ENCODE data around the gene EDN1.

Gene EDN1

DNA sequence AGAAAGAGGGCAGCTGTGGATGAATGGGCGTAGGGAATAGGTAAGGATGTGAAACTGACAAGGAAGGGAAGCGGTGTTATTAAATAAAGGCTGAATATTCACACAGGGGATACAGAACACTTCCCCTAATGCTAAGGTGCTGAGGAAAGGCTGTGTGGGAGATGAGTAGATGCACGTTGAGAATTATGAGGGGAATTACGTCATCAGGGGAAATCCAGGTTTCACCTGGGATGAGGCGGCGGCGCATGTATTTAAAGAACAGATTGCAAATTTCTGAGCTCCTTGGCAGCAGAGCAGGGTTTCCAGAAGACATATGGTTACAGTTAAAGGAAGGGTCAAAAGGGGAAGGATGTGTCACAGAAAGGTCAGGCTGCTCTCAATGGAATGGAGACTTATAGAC lies 28.7 kb upstream of the EDN1 start:
- no peak for ATAC-seq (ENCODE audit: insufficient read depth, low read depth)

DNA sequence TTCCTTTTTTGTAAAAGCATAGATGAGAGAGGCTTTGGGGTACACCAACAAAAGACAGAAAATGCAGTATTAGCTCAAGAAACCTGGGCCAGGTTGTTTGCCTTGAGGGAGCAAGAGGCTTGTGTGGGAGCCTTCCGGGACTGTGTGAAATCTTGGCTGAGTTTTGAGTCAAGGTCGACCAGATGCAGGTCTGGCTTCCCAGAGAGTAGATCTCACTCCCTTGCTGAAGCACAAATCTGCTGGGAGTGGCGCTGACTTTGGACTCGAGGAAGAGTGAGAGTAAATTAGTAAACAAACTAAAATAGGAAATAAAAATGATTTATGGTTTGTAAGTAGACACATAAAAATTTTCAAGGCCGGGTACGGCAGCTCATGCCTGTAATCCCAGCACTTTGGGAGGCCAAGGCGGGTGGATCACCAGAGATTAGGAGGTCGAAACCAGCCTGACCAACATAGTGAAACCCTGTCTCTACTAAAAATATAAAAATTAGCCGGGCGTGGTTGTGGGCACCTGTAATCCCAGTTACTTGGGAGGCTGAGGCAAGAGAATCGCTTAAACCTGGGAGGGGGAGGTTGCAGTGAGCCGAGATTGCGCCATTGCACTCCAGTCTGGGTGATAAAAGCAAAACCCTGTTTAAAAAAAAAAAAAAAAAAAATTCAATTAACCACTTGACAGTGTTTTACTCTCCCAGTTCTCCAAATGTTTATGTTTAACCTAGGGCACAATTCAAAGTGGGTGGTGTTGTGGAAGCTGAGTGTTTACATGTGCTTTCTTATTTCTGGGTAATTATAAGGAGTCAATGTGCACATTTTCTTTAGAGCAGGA lies 27.7 kb upstream of the EDN1 start:
- no peak for TF ChIP-seq EZH2 (IDR thresholded peaks at IDR 0.05; ENCODE audit: borderline replicate concordance, low read depth, low read length, severe bottlenecking)
- TF ChIP-seq, protein P1, sequence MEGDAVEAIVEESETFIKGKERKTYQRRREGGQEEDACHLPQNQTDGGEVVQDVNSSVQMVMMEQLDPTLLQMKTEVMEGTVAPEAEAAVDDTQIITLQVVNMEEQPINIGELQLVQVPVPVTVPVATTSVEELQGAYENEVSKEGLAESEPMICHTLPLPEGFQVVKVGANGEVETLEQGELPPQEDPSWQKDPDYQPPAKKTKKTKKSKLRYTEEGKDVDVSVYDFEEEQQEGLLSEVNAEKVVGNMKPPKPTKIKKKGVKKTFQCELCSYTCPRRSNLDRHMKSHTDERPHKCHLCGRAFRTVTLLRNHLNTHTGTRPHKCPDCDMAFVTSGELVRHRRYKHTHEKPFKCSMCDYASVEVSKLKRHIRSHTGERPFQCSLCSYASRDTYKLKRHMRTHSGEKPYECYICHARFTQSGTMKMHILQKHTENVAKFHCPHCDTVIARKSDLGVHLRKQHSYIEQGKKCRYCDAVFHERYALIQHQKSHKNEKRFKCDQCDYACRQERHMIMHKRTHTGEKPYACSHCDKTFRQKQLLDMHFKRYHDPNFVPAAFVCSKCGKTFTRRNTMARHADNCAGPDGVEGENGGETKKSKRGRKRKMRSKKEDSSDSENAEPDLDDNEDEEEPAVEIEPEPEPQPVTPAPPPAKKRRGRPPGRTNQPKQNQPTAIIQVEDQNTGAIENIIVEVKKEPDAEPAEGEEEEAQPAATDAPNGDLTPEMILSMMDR (IDR thresholded peaks at IDR 0.05; ENCODE audit: borderline replicate concordance, extremely low read depth, low read length, poor library complexity, severe bottlenecking) = no peak
- ATAC-seq (ENCODE audit: insufficient read depth, low read depth) = no peak
- Histone ChIP-seq H3K9me3 (ENCODE audit: insufficient read depth, low read length, severe bottlenecking) (no peaks in the 10 kb centered on the region), H3K4me3 (ENCODE audit: low read depth in 1 of 2, low read length in 2 of 2) (no peak overlapping the region), H3K36me3 (ENCODE audit: insufficient read depth, low read length) (no peaks in the 10 kb centered on the region), H3K27me3 (ENCODE audit: insufficient read depth, low read length, poor library complexity) (no peaks in the 10 kb centered on the region), H3K27ac (ENCODE audit: low read length) (no peak overlapping the region), H4K20me1 (ENCODE audit: insufficient read depth, low read length) (no peaks in the 10 kb centered on the region), H2AFZ (ENCODE audit: low read depth, low read length) (no peak overlapping the region), H3K79me2 (ENCODE audit: insufficient read depth, low read length) (no peaks in the 10 kb centered on the region), H3K9ac (ENCODE audit: low read depth, low read length) (no peak overlapping the region), H3K4me1 (ENCODE audit: insufficient read depth, low read length) (no peaks in the 10 kb centered on the region), H3K4me2 (ENCODE audit: insufficient read depth, low read length) (no peak overlapping the region)
- DNase-seq = no peak

More for the DNA sequence above, 28.7 kb upstream of the EDN1 start:
- Histone ChIP-seq H2AFZ (ENCODE audit: low read depth, low read length) (no peak overlapping the region), H4K20me1 (ENCODE audit: insufficient read depth, low read length) (no peaks in the 10 kb centered on the region), H3K4me1 (ENCODE audit: insufficient read depth, low read length) (no peaks in the 10 kb centered on the region), H3K27me3 (ENCODE audit: insufficient read depth, low read length, poor library complexity) (no peaks in the 10 kb centered on the region), H3K9me3 (ENCODE audit: insufficient read depth, low read length, severe bottlenecking) (no peaks in the 10 kb centered on the region), H3K79me2 (ENCODE audit: insufficient read depth, low read length) (no peaks in the 10 kb centered on the region), H3K4me2 (ENCODE audit: insufficient read depth, low read length) (no peak overlapping the region), H3K27ac (ENCODE audit: low read length) (no peak overlapping the region), H3K4me3 (ENCODE audit: low read depth in 1 of 2, low read length in 2 of 2) (no peak overlapping the region), H3K9ac (ENCODE audit: low read depth, low read length) (no peak overlapping the region), H3K36me3 (ENCODE audit: insufficient read depth, low read length) (no peaks in the 10 kb centered on the region)
- TF ChIP-seq, protein P1 (IDR thresholded peaks at IDR 0.05; ENCODE audit: borderline replicate concordance, extremely low read depth, low read length, poor library complexity, severe bottlenecking) = no peak
- no peak for TF ChIP-seq EZH2 (IDR thresholded peaks at IDR 0.05; ENCODE audit: borderline replicate concordance, low read depth, low read length, severe bottlenecking)
- no peak for DNase-seq

DNA sequence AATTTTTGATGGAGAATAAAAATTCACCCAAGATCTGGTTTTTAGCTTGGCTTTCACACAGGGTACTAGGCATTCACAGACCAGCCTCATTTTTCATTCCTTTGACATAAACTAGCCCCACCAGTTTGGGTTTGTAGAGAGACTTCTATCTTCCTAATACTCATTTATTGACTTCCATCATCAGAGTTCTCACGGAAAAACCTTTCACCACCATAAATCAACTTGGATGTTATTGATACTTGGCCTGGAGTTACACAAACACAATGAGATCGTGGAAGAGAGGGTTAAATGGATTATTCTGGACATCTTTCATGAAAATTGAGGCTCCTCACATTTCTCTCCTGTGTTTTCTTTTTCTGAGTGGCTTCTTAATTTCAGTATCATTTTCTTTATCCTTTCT lies 26.8 kb upstream of the EDN1 start:
- no peak overlapping the region for H3K4me2 ChIP-seq (ENCODE audit: insufficient read depth, low read length)
- no peak overlapping the region for H3K9ac ChIP-seq (ENCODE audit: low read depth, low read length)
- no peaks in the 10 kb centered on the region for H3K4me1 ChIP-seq (ENCODE audit: insufficient read depth, low read length)
- H3K36me3 ChIP-seq (ENCODE audit: insufficient read depth, low read length) = no peaks in the 10 kb centered on the region
- H3K27me3 ChIP-seq (ENCODE audit: insufficient read depth, low read length, poor library complexity) = no peaks in the 10 kb centered on the region
- no peaks in the 10 kb centered on the region for H4K20me1 ChIP-seq (ENCODE audit: insufficient read depth, low read length)
- no peak overlapping the region for H2AFZ ChIP-seq (ENCODE audit: low read depth, low read length)
- DNase-seq (no peak), ATAC-seq (ENCODE audit: insufficient read depth, low read depth) (no peak)
- H3K9me3 ChIP-seq (ENCODE audit: insufficient read depth, low read length, severe bottlenecking) = no peaks in the 10 kb centered on the region
- TF ChIP-seq, protein P1 (IDR thresholded peaks at IDR 0.05; ENCODE audit: borderline replicate concordance, extremely low read depth, low read length, poor library complexity, severe bottlenecking) = no peak
- no peak for TF ChIP-seq EZH2 (IDR thresholded peaks at IDR 0.05; ENCODE audit: borderline replicate concordance, low read depth, low read length, severe bottlenecking)
- H3K27ac ChIP-seq (ENCODE audit: low read length) = no peak overlapping the region
- H3K4me3 ChIP-seq (ENCODE audit: low read depth in 1 of 2, low read length in 2 of 2) = no peak overlapping the region
- no peaks in the 10 kb centered on the region for H3K79me2 ChIP-seq (ENCODE audit: insufficient read depth, low read length)

Data from DND-41 (cell line).